H1 (cell line): Measurements from ENCODE around the gene ROR1. TPM values are rescaled to one million over a fixed set of nuclear protein-coding genes. Genes with fewer than 3 reads are reported as not detected.

Experiments
- RNF2 ChIP-seq: fragments of 200-900, 300-1000 bp; sonication (generic); IDR thresholded peaks from 2 replicates; pipeline ENCODE4 v1.7.1; 2016; ENCODE audit warnings: borderline replicate concordance, low read depth, mild to moderate bottlenecking, antibody characterized with exemption, low read length; ENCODE audit not compliant: poor library complexity, severe bottlenecking; ENCODE audit errors: missing control alignments
- SIX5 ChIP-seq: IDR thresholded peaks from 2 replicates; pipeline ENCODE4 v1.6.1; 2011; ENCODE audit warnings: mild to moderate bottlenecking, low read depth, low read length
- SRF ChIP-seq: IDR thresholded peaks from 2 replicates; pipeline ENCODE4 v1.6.1; 2011; ENCODE audit warnings: mild to moderate bottlenecking, low read depth, low read length, moderate library complexity
- polyA plus RNA-seq, 7 experiments: library from polyadenylated mRNA; depleted of rRNA in 3 of 7; stranded (reverse) in 5 of 7; unstranded in 2 of 7; fragments of >200 nt in 5 of 7; fragments of 200-250 nt in 2 of 7; gene quantifications; 1 replicate in 5 of 7; 2 replicates in 1 of 7; 4 replicates in 1 of 7; pipeline versions ENCODE4 v1.2.1 to v1.2.3, GENCODE V29; 2011 to 2013; ENCODE audit warnings: missing spikeins in 2 of 7, mixed read lengths in 2 of 7
- total RNA-seq: library from RNA; stranded (reverse); fragmentation: NEBNext Ultra II Directional; extraction: Animal tissue kit (Norgen Biotek cat#: 25700); gene quantifications from 2 replicates; pipeline ENCODE4 v1.2.1, GENCODE V29; 2021

Gene ROR1
- total and polyA plus RNA-seq, 2 of the 8 experiments (the other 6 are each of a cell fraction or from before 2014, with no cell fraction given), result 33.6 to 73.6 TPM

DNA sequence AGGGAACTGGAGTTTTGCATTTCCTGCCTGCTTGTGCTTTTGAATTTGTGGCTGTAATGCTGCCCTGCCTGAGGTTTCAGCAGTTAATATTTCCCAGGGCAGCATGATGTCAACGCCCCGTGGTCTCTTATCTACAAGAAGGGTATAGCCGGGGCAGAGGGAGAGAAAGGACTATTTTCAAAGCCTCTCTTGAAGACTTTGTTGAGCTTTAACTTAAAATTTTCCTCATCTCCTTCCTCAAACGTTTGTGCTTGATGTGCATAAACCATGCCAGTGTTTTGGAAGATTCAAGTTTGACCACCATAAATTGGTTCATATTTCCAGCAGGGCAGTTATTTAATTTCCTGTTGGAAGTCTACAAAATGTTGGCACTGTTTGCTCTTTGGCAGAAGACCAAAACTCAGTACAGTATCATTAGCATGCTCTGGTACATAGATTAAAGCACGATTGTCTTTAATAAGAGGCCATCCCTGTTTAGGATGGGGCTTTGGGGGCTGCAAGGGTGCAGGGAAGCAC lies 43.4 kb downstream of the ROR1 start (continued):
- TF ChIP-seq RNF2 (no peak), SRF (no peak), SIX5 (no peak)
